ENCODE results near the gene MRPL54. TPM values are rescaled to one million over a fixed set of nuclear protein-coding genes. Genes with fewer than 3 reads are reported as not detected.

The MRPL54 gene
- total RNA-seq, 6 donors from 2014 or later = 16.8 to 83.9 (median 65.5) TPM

- TF ChIP-seq POLR2A (IDR thresholded peaks at IDR 0.05) = no peak
- Histone ChIP-seq H3K4me1 (no peaks in the 10 kb centered on the region), H3K27me3 (no peaks in the 10 kb centered on the region), H3K4me3 (no peak overlapping the region), H3K36me3 (peaks cover 3 to 21% (median 9%) of the 10 kb centered on the region in 4 donors), H3K27ac (no peak overlapping the region), H3K9me3 (no peaks in the 10 kb centered on the region)
- ATAC-seq (ENCODE audit: low FRiP score in 2 of 2) = no peak
- peak in 1 of 2 donors; percentile 76 for DNase-seq
- WGBS, 2 donors = 94 to 100% methylated on average over 5 to 24 of the region's 24 CpGs
Observed at GRCh38 chr19:3740431-3740830, 22.1 kb upstream of the MRPL54 start.

GRCh38 chr19:3743486-3743885 is 19.0 kb upstream of the MRPL54 start:
- Histone ChIP-seq H3K27ac (no peak overlapping the region), H3K4me1 (no peaks in the 10 kb centered on the region), H3K36me3 (peaks cover 0 to 13% (median 4%) of the 10 kb centered on the region in 4 donors), H3K27me3 (no peaks in the 10 kb centered on the region), H3K4me3 (no peak overlapping the region), H3K9me3 (no peaks in the 10 kb centered on the region)
- TF ChIP-seq POLR2A (IDR thresholded peaks at IDR 0.05) (no peak), EP300 (IDR thresholded peaks at IDR 0.05) (no peak), CTCF (IDR thresholded peaks at IDR 0.05) (no peak), POLR2AphosphoS5 (IDR thresholded peaks at IDR 0.05) (no peak)
- DNase-seq (no peak), ATAC-seq (ENCODE audit: low FRiP score in 2 of 2) (no peak)
- 88 to 97% methylated on average over 2 of the region's 2 CpGs for WGBS, 2 donors

- TF ChIP-seq POLR2A (IDR thresholded peaks at IDR 0.05) = no peak
- no peak for TF ChIP-seq EP300 (IDR thresholded peaks at IDR 0.05)
- TF ChIP-seq CTCF (IDR thresholded peaks at IDR 0.05) = no peak
- no peak for TF ChIP-seq POLR2AphosphoS5 (IDR thresholded peaks at IDR 0.05)
Observed at GRCh38 chr19:3745363-3746045, 17.0 kb upstream of the MRPL54 start.

DNA sequence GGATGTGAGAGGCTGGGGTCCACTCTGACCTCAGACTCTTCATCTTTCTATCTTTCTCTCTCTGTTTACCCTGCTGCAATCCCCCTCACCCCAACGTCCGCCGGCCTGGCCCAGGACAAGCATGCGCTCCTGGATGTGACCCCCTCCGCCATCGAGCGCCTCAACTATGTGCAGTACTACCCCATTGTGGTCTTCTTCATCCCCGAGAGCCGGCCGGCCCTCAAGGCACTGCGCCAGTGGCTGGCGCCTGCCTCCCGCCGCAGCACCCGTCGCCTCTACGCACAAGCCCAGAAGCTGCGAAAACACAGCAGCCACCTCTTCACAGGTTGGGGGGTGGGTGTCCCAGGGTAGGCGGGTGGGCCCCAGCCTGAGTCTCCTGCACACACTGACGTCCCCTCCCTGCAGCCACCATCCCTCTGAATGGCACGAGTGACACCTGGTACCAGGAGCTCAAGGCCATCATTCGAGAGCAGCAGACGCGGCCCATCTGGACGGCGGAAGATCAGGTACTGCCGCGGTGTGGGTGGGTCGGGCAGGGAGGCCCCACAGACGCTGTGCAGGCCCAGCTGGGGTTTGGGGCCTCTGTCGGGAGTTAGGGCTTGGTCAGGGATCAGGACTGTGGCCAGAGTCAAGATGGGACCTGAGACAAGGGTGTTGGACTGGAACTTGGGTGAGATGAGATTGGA is 16.0 kb upstream of the MRPL54 start:
- no peaks in the 10 kb centered on the region for H3K27me3 ChIP-seq
- no peak overlapping the region for H3K27ac ChIP-seq
- H3K9me3 ChIP-seq = no peaks in the 10 kb centered on the region
- no peaks in the 10 kb centered on the region for H3K4me1 ChIP-seq
- TF ChIP-seq POLR2A (IDR thresholded peaks at IDR 0.05) = no peak
- no peak for TF ChIP-seq POLR2AphosphoS5 (IDR thresholded peaks at IDR 0.05)
- no peak for TF ChIP-seq EP300 (IDR thresholded peaks at IDR 0.05)
- TF ChIP-seq CTCF (IDR thresholded peaks at IDR 0.05) = no peak
- DNase-seq (peak in 1 of 2 donors; percentile 77), ATAC-seq (ENCODE audit: low FRiP score in 2 of 2) (peak in 1 of 2 donors; percentile 7)
- WGBS, 2 donors = 74% methylated on average over 26 to 30 of the region's 31 CpGs
- H3K4me3 ChIP-seq = no peak overlapping the region
- H3K36me3 ChIP-seq = peaks cover 11 to 25% (median 21%) of the 10 kb centered on the region in 4 donors

More at GRCh38 chr19:3745363-3746045, 17.0 kb upstream of the MRPL54 start:
- Histone ChIP-seq H3K4me3 (no peak overlapping the region), H3K36me3 (peaks cover 4 to 19% (median 13%) of the 10 kb centered on the region in 4 donors), H3K4me1 (no peaks in the 10 kb centered on the region), H3K9me3 (no peaks in the 10 kb centered on the region), H3K27ac (no peak overlapping the region), H3K27me3 (no peaks in the 10 kb centered on the region)
- DNase-seq (no peak), ATAC-seq (ENCODE audit: low FRiP score in 2 of 2) (peak in 1 of 2 donors; percentile 4)
- 63 to 77% methylated on average over 8 of the region's 8 CpGs for WGBS, 2 donors

DNA sequence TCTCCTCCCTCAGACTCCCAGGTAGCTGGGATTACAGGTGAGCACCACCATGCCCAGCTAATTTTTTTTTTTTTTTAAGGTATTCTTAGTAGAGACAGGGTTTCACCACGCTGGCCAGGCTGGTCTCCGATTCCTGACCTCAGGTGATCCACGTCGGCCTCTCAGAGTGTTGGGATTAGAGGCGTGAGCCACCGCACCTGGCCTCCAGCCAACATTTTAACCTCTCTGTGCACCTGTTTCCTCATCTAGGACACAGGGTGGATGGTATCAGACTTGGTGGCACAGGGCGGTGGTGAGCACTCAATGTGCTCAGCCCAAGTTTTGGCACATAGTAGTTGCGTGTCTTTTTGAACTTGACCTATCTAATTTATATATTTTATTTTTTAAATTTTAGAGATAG is 13.5 kb upstream of the MRPL54 start:
- whole genome bisulfite sequencing, 2 donors = 81 to 83% methylated on average over 8 of the region's 8 CpGs
- Histone ChIP-seq H3K36me3 (peaks cover 12 to 47% (median 41%) of the 10 kb centered on the region in 4 donors), H3K27me3 (no peaks in the 10 kb centered on the region), H3K4me3 (no peak overlapping the region), H3K4me1 (no peaks in the 10 kb centered on the region), H3K9me3 (no peaks in the 10 kb centered on the region), H3K27ac (no peak overlapping the region)
- peak in 1 of 2 donors; percentile 41 for DNase-seq
- no peak for ATAC-seq (ENCODE audit: low FRiP score in 2 of 2)
- TF ChIP-seq EP300 (IDR thresholded peaks at IDR 0.05) (no peak), POLR2AphosphoS5 (IDR thresholded peaks at IDR 0.05) (no peak), CTCF (IDR thresholded peaks at IDR 0.05) (no peak), POLR2A (IDR thresholded peaks at IDR 0.05) (no peak)
